HEK293 (cell line): ENCODE data around the gene GAS1.

Source experiments
- CTCF ChIA-PET: fragments of 350-600 bp; formaldehyde crosslinking; extraction: SDS; loops from one replicate; lab custom pipeline; 2021; ENCODE audit warnings: antibody characterized with exemption; lab: Yijun Ruan, JAX
- POLR2A ChIA-PET: fragments of 300-600 bp; formaldehyde crosslinking; extraction: SDS; loops from one replicate; lab custom pipeline; 2020; ENCODE audit warnings: antibody characterized with exemption, inconsistent platforms; lab: Yijun Ruan, JAX
- H3K27ac ChIP-seq: fragments of 200-500 bp; sonication (Bioruptor generic); 2 replicates; pipeline ENCODE4 v1.5.1; 2014; ENCODE audit warnings: low read depth, low read length, control low read depth, inconsistent platforms; ENCODE audit errors: extremely low read depth
- H3K36me3 ChIP-seq, 2 experiments: fragments of 200-500 bp in 1 of 2; sonication (Bioruptor generic) in 1 of 2; 1 replicate in 1 of 2; 2 replicates in 1 of 2; pipeline ENCODE4 v1.5.1; 2014 to 2017; ENCODE audit warnings: inconsistent platforms in 2 of 2, low read length in 2 of 2; ENCODE audit not compliant: control insufficient read depth in 2 of 2, insufficient read depth in 1 of 2
- H3K4me1 ChIP-seq: fragments of 200-500 bp; sonication (Bioruptor generic); 2 replicates; pipeline ENCODE4 v1.5.1; 2014; ENCODE audit warnings: mild to moderate bottlenecking, low read length, inconsistent platforms; ENCODE audit not compliant: control insufficient read depth, insufficient read depth
- H3K4me3 ChIP-seq: 2 replicates; pipeline ENCODE4 v1.5.1; 2011; ENCODE audit warnings: low read depth, mild to moderate bottlenecking, control low read depth, low read length, moderate library complexity
- H3K9me3 ChIP-seq: fragments of 200-500 bp; sonication (Bioruptor generic); 2 replicates; pipeline ENCODE4 v1.5.1; 2014; ENCODE audit warnings: low read depth, low read length, inconsistent platforms; ENCODE audit not compliant: control insufficient read depth, insufficient read depth
- FEZF1 ChIP-seq: fragments of 450-650 bp; formaldehyde crosslinking; IDR thresholded peaks from 2 replicates; pipeline ENCODE4 v1.5.1; 2016; ENCODE audit warnings: missing biosample characterization, missing genetic modification characterization
- IKZF3 ChIP-seq: fragments of 450-650 bp; IDR thresholded peaks from 2 replicates; pipeline ENCODE4 v1.5.0; 2018; ENCODE audit warnings: missing biosample characterization, mild to moderate bottlenecking, missing genetic modification characterization, moderate library complexity
- KLF8 ChIP-seq: fragments of 450-650 bp; formaldehyde crosslinking; IDR thresholded peaks from 2 replicates; pipeline ENCODE4 v1.5.1; 2016; ENCODE audit warnings: missing biosample characterization, missing genetic modification characterization
- MZF1 ChIP-seq: fragments of 450-650 bp; formaldehyde crosslinking; IDR thresholded peaks from 2 replicates; pipeline ENCODE4 v1.5.1; 2017; ENCODE audit warnings: missing biosample characterization, missing genetic modification characterization, borderline replicate concordance
- PRDM6 ChIP-seq: fragments of 450-650 bp; formaldehyde crosslinking; IDR thresholded peaks from 2 replicates; pipeline ENCODE4 v1.5.1; 2017; ENCODE audit warnings: missing biosample characterization, missing genetic modification characterization
- REST ChIP-seq: fragments of 450-650 bp; formaldehyde crosslinking; IDR thresholded peaks from 2 replicates; pipeline ENCODE4 v1.5.1; 2016; ENCODE audit warnings: missing biosample characterization, missing genetic modification characterization
- SP2 ChIP-seq: fragments of 450-650 bp; formaldehyde crosslinking; IDR thresholded peaks from 2 replicates; pipeline ENCODE4 v1.5.1; 2016; ENCODE audit warnings: missing biosample characterization, missing genetic modification characterization
- TSHZ1 ChIP-seq: fragments of 450-650 bp; formaldehyde crosslinking; IDR thresholded peaks from 2 replicates; pipeline ENCODE4 v1.5.1; 2016; ENCODE audit warnings: missing biosample characterization, missing genetic modification characterization, borderline replicate concordance
- ZBTB44 ChIP-seq: fragments of 450-650 bp; IDR thresholded peaks from 2 replicates; pipeline ENCODE4 v1.5.1; 2018; ENCODE audit warnings: missing biosample characterization, mild to moderate bottlenecking, missing genetic modification characterization
- ZBTB8A ChIP-seq: fragments of 450-650 bp; formaldehyde crosslinking; IDR thresholded peaks from 2 replicates; pipeline ENCODE4 v1.5.1; 2016; ENCODE audit warnings: missing biosample characterization, missing genetic modification characterization
- ZNF112 ChIP-seq: fragments of 450-650 bp; formaldehyde crosslinking; IDR thresholded peaks from 2 replicates; pipeline ENCODE4 v1.5.0; 2017; ENCODE audit warnings: missing biosample characterization, missing genetic modification characterization
- ZNF114 ChIP-seq: fragments of 450-650 bp; formaldehyde crosslinking; IDR thresholded peaks from 2 replicates; pipeline ENCODE4 v1.5.0; 2017; ENCODE audit warnings: missing biosample characterization, missing genetic modification characterization
- ZNF18 ChIP-seq: fragments of 450-650 bp; formaldehyde crosslinking; IDR thresholded peaks from 2 replicates; pipeline ENCODE4 v1.5.1; 2016; ENCODE audit warnings: missing biosample characterization, missing genetic modification characterization
- ZNF23 ChIP-seq: fragments of 450-650 bp; formaldehyde crosslinking; IDR thresholded peaks from 2 replicates; pipeline ENCODE4 v1.5.1; 2016; ENCODE audit warnings: missing biosample characterization, missing genetic modification characterization, borderline replicate concordance
- ZNF350 ChIP-seq: fragments of 450-650 bp; formaldehyde crosslinking; IDR thresholded peaks from 2 replicates; pipeline ENCODE4 v1.5.0; 2017; ENCODE audit warnings: missing biosample characterization, mild to moderate bottlenecking, missing genetic modification characterization
- ZNF654 ChIP-seq: fragments of 450-650 bp; formaldehyde crosslinking; IDR thresholded peaks from 2 replicates; pipeline ENCODE4 v1.5.1; 2016; ENCODE audit warnings: low read depth, missing biosample characterization, missing genetic modification characterization
- ZNF704 ChIP-seq: fragments of 450-650 bp; formaldehyde crosslinking; IDR thresholded peaks from 2 replicates; pipeline ENCODE4 v1.5.1; 2016; ENCODE audit warnings: missing biosample characterization, missing genetic modification characterization
- ZNF76 ChIP-seq: fragments of 450-650 bp; formaldehyde crosslinking; IDR thresholded peaks from 2 replicates; pipeline ENCODE4; 2016; ENCODE audit warnings: low read depth, missing biosample characterization, missing genetic modification characterization, borderline replicate concordance
- ZNF830 ChIP-seq: fragments of 450-650 bp; IDR thresholded peaks from 2 replicates; pipeline ENCODE4 v1.5.0; 2018; ENCODE audit warnings: missing biosample characterization, missing genetic modification characterization, low read depth, mild to moderate bottlenecking, moderate library complexity
- ZXDB ChIP-seq: fragments of 450-650 bp; formaldehyde crosslinking; IDR thresholded peaks from 2 replicates; pipeline ENCODE4 v1.5.1; 2016; ENCODE audit warnings: missing biosample characterization, missing genetic modification characterization

Gene GAS1

GRCh38 chr9:86953181-86953580, 5.9 kb upstream of the GAS1 start:
- ChIA-PET CTCF (interaction anchor here (0.7 to 1.1 kb wide), 2 partner anchors 315 to 371 kb away, joined by 6 read pairs; no protein-coding TSS in a partner anchor), POLR2A (no interaction called here)
- peaks cover 2% of the 10 kb centered on the region; the same call in 1 of the 2 replicates for H3K4me1 ChIP-seq
- no peaks in the 10 kb centered on the region for H3K36me3 ChIP-seq
- H3K9me3 ChIP-seq: no peaks in the 10 kb centered on the region
- H3K4me3 ChIP-seq: no peak overlapping the region
- TF ChIP-seq ZBTB8A (no peak), PRDM6 (tag by site-specific recombination) (no peak), ZNF114 (tag by site-specific recombination) (no peak), ZNF654 (no peak), ZNF18 (no peak), ZNF350 (tag by site-specific recombination) (no peak), ZNF112 (no peak), TSHZ1 (no peak), ZNF830 (no peak), ZNF704 (no peak)
- H3K27ac ChIP-seq: no peak overlapping the region

GRCh38 chr9:86948074-86948929, 996 bp upstream of the GAS1 start:
- Histone ChIP-seq H3K27ac (peak overlapping the region; percentile 74), H3K4me1 (peaks cover 8% of the 10 kb centered on the region), H3K9me3 (no peaks in the 10 kb centered on the region), H3K4me3 (peak overlapping the region; percentile 36), H3K36me3 (no peaks in the 10 kb centered on the region)
- ChIA-PET CTCF (interaction anchor here (0.6 to 4.1 kb wide), 19 partner anchors 10 to 763 kb away, joined by 3 to 21 read pairs (median 4); no protein-coding TSS in a partner anchor), POLR2A (interaction anchor here (0.5 to 2.4 kb wide), 27 partner anchors 8 to 670 kb away, joined by 3 to 19 read pairs (median 3); partner anchors contain the start of gene DAPK1)
- TF ChIP-seq KLF8 (tag by site-specific recombination): peak; percentile 23; the same call in 1 of the 2 replicates
- peak; percentile 51; the same call in 1 of the 2 replicates for TF ChIP-seq ZBTB44 (tag by site-specific recombination)
- peak; percentile 86 for TF ChIP-seq IKZF3
- 0 out of 2 replicates have a peak, but pooled peaks have one; percentile 28 for TF ChIP-seq REST (tag by site-specific recombination)
- no peak for TF ChIP-seq ZNF76 (tag by site-specific recombination)
- peak; percentile 30 for TF ChIP-seq SP2 (tag by site-specific recombination)
- TF ChIP-seq FEZF1: 0 out of 2 replicates have a peak, but pooled peaks have one; percentile 7
- TF ChIP-seq ZNF23 (tag by site-specific recombination): no peak
- TF ChIP-seq ZXDB: 0 out of 2 replicates have a peak, but pooled peaks have one; percentile 14
- peak; percentile 86; the same call in 1 of the 2 replicates for TF ChIP-seq MZF1
